Measurements from ENCODE around the gene HS6ST1. TPM values are rescaled to one million over a fixed set of nuclear protein-coding genes. Genes with fewer than 3 reads are reported as not detected.

Gene HS6ST1
- polyA plus RNA-seq, 1 donor, result 67.0 TPM

DNA sequence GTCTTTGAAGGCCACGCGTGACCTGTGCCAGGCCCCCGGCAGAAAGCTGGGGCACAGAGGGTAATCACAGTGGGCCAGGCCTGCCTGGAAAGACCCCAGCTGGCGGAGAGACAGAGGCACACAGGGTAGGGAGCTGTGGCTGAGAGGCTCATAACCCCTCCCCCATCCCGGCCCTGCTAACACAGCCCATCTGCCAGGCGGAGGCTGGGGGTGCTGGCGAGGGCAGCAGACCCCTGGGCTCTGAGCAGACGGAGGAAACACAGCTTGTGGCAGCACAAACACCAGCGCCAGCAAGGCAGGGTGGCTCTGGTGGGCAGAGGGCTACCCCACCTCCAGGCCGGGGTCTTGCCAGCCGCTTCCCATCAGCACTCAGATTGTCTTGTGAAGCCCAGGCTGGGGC lies 19.0 kb downstream of the HS6ST1 start:
- DNase-seq, result no peak

DNA sequence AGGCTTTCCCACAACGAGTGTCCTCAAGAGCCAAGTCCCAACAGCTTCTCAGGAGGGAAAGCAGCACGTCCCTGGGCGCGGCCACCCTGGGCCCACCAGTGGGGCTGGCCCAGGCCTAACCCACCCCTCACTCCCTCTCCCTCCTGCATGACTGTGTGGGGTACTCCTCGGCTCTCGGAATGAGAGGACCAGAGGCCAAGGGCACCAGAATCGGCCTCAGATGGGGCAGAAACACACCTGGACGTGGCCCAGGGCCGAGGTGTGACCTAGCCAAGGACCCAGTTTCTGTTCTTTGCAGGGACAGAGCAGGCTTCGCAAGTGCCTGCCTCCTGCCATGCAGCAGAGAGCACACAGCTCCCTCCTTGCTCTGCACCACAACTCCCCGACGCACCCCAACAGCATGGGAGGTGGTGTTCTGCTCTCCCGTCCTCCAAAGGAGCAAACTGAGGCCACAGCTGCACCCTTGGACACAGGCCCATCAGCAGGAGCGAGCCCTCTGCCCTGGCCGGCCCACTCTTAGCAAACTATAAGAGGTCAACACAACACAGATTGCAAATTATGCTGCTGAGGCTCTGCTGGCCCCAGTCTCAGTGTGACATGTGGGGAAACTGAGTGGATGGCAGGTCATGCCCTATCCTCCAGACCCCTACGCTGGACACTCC lies 19.7 kb downstream of the HS6ST1 start:
- DNase-seq, result no peak

DNA sequence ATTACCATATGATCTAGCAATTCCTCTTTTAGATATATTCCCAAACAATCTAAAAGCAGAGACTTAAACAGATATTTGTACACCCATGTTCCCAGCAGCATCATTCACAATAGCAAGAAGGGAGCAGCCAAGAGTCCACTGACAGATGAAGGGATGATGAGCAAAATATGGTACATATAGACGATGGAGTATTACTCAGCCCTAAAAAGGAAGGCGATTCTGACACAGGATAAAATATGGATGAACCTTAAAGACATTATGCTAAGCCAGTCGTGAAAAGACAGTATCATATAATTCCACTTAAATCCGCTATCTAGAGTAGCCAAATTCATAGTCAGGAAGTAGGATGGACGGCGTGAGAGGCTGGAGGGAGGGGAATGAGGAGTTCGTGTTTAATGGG lies 20.4 kb downstream of the HS6ST1 start:
- no peak for DNase-seq

DNA sequence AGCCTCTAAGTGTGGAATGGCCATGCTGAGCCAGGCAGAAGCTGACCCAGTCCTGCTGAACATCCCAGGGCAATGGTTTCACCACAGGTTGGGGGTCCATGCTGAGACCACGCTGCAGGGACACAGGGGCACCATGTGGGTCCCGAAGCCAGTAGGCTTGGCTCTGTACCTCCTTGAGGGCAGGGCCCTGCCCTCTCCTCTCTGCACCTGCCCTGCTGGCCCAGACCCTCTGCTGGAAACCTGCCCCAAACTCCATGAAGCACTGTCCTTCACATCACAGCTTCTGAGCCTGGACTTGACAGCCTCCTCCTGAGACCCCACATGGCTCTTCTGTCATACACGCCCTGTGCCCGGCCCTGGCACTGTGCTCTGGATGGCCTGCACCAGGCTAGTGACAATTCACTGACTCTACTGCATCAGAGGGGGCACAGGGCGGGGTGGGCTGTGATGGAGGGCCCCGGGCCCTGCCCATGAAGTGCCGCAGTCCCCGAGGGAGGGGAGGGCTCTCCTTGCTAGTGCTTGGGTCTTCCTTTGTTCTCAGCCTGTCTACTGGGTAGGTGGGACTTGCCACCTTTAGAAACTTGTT lies 24.7 kb downstream of the HS6ST1 start:
- no peak for DNase-seq

DNA sequence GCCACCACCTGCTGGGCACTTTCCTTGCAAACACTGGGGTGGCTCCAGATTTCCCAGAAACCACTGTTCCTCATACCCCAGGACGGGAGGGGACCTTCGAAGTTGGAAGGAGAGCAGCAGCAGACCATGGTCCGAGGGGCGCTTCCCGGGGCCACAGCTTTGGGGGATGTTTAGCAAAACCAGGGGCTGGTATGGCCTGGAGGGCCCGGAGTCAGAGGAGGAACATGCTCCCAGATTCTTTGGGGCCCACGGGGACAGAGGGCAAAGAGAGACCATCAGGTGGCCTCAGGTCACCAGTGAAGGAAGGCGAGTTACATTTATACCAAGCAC lies 25.3 kb downstream of the HS6ST1 start:
- no peak for DNase-seq

DNA sequence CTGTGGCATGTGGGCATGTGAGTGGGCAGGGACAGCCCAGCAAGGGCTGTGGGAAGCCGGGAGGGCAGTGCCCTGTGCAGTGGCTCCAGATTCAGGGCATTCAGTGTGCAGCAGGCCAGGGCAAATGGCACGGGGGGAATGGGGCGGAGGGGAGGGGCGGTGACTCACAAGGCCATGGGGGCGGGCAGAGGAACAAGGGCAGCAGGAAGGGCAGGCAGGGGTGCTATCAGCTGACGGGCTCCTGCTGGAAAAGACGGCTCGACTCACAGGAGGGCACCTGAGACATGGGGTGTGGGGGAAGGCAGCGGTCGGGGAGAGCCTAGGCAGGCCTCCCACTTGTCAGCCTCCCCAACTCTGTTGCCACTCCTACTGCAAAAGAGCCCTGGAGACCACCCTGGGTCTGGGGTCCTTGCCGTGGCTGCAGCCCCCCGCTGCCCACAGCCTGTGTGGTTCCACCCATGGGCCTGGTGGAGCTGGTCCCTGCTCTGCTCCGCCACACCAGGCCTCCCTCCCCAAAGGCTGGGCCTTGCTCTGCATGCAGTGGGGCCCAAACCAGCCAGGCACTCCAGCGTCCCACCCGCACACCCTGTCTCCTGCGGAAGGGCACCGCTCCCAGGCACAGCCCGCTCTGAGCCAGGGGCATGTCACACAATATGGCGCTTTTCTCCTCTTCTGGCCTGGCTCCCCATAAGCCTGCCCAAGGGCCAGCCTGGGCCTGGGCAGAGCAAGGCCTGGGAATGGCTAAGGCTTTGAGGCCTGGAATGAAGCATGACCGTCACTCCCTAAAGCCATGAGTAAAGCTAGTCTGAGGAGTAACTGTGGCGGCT lies 25.9 kb downstream of the HS6ST1 start:
- DNase-seq, result no peak

DNA sequence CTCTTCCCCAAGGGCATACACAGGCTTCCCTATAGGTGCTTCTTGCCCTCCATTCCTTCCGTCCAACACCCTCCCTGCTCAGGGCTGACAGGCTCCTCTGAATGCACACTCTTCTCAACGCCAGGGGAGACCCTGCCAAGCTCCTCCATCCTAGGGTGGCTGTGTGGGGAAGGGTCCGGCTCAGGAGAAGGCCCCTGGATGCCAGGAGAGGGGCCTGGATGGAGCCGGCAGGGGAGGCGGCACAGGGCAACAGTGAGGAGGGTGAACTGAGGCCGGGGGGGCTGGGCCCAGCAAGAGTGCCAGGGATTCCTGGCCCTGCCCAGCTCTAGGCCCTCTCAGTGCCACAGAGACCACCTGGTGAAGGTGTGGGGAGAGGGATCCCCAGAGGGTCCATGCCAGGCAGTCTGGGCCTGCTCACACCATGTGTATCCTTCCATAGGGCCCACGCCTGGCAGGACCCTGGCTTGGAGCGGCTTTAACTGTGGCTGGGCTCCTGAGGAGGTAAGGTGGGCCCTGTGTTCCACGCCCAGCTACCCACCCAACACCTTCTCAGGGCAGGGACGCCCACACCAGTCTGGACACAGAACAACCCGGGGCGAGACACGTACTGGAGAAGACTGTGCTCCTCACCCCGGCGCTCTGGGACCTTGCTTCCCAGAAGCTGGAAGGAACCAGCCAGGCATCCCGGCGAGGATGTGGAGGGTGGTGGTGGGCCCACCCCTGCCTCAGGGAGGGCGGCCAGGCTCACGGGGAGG lies 26.6 kb downstream of the HS6ST1 start:
- DNase-seq, result no peak

DNA sequence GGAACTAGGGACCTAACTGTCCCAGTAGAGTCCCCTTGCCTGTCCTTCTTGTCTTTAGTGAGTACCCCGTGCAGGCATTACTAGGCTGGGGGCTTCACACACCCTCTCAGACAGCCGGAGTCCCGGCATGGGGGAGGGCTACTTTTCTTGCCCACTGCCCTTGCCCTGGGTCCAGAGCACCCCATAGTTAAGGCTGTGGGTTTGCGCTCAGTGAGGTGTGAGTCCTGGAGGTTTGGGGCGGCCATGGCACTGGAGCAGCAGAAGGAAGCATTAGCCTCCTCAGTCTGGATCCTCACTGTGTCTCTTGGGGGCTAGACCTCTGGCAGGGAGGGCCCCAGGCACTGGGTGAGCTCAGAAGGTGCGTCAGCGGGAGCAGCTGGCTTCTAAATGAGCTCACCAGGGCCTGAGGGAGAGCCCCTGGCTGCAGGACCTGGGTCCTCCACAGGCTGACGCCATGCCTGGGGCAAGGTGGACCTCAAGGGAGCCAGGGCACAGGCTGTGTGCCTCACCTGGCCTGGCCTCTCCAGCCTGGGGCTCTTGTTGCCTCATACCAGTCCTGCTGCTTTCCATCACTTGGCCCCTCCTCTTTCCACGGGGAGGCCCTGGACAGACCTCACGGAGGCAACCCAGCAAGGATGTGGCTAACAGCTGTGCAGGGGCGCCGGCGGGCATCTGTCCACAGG lies 27.4 kb downstream of the HS6ST1 start:
- no peak for DNase-seq

DNA sequence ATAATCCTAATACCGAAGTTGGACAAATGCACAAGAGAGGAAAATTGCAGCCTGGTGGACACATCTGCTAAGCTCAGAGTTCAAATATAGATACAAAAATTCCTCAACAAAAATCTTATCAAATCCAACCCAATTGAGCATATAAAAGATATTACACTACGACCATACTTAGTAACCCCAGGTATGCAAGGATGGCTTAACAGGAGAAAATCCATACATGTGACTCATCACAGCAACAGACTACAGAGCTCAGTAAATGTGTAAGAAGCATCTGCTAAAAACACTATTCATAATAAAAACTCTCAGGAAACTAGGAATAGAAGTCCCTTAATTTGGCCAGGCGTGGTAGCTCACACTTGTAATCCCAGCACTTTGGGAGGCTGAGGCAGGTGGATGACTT lies 28.3 kb downstream of the HS6ST1 start:
- no peak for DNase-seq

DNA sequence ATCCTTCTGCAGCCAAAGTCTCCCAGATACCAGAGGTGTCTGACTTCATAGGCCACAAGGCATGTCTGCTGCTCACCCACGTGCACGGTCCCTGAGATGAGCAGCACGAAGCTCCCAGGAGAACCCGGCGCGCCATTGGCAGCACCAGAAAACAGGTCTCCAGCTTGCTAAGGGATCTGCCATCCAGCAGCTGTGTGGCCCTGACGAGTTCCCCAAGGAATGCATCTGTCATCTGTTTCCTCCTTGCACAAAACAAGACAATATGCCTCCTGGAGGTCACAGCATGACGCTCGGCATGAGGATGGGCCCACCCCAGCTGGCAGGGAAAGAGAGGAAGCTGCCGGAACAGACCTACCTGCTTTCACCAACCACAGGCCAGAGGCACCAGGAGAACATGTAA lies 29.2 kb downstream of the HS6ST1 start:
- no peak for DNase-seq

DNA sequence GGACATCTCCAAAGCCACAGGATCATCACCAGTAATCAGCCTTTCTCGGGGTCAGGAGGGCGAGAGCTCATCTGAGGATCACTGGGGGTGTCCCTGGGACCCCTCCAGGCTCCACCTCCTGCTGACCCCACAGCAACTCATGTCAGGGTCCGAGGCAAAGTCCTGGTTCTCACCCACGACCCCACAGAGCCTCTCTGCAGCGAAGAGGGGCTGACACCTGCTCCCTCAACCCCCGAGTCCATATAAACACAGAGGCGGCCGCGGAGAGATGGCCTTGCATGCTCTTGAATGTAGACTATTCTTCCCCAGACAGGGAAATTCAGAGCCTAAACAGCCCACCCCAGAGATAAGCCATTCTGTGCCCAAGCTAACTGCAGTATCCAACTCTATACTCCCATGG lies 29.9 kb downstream of the HS6ST1 start:
- no peak for DNase-seq

DNA sequence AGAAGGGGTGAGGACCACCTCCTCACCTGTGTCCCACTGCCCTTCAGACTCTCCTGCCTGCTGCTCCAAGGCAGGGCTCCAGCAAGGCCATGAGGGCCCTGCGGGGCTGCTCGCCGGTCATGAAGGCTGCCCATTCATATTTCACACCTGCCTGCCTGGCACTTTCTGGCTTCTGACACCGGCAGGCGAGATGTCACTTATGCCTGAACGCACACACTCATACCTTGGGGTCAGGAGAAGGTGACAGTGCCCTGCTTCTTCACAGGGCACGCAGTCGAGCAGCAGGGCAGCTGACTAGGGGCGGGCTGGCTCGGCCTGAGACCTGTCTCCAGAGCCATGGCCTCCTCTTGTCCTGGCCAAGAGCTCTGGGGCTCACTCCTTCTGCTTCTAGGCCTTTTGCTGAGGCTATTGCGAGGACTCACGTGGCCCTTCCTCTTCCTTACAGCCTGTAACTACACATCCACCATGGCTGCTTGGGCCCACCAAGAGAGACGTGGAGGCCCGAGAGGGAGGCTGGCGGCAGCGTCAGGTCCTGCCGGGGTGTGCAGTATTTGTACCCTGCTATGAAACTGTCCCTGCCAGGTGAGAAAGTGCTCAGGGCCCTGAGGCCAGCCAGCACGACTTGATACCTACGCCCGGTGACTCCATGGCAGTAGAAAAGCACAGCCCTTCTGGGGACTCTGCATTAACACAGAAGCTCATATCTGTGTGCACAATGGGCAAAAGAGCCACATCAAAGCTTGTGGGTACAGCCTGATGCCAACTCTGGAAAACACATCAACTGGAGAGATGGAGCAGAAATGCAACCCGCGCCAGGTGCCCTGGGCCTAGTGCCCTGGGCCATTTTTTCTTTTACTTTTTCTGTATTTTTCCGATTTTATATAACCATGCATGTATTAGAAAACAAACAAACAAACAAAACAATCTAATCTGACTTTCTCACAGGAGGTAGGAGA lies 30.6 kb downstream of the HS6ST1 start:
- DNase-seq, result no peak

DNA sequence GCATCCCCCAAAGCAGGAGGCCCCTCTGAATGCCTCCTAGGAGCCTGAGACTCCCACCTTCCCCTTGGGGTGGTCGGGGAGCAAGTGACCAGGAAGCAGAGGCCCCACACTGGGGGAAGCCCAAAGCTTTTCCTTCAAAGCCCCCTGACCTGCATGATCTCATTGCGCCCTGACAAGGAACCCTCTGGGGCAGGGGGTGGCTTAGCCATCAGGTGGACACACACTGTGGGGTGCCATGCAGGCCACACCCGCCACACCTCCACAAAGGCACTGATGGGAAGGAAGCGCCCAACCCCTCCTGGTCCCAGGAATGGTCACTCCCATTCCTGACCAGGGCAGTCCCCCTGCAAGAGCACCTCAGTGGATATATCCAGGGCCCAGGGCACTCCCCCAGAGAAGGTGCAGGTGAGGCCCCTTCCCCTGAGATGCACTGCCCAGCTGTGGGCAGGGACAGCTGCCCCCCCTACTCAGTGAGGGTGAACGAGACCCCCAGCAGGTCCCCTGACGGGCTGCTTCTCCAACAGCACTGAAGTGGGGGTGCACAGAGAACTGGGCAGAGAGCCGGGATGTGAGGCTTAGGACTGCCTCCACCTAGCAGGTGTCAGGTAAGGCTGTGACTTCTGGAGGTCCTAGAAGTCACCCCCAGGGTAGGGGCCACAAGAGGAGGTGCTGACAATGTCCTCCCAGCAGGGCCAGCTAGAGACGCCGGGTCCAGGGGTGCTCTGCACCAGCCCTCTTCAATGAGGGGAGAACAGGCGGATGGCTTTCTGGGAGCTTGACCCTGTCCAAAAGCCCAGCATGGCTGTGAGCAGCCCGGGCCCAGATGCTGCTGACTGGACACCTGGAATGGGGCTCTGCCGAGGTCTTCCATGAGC lies 31.5 kb downstream of the HS6ST1 start:
- no peak for DNase-seq

DNA sequence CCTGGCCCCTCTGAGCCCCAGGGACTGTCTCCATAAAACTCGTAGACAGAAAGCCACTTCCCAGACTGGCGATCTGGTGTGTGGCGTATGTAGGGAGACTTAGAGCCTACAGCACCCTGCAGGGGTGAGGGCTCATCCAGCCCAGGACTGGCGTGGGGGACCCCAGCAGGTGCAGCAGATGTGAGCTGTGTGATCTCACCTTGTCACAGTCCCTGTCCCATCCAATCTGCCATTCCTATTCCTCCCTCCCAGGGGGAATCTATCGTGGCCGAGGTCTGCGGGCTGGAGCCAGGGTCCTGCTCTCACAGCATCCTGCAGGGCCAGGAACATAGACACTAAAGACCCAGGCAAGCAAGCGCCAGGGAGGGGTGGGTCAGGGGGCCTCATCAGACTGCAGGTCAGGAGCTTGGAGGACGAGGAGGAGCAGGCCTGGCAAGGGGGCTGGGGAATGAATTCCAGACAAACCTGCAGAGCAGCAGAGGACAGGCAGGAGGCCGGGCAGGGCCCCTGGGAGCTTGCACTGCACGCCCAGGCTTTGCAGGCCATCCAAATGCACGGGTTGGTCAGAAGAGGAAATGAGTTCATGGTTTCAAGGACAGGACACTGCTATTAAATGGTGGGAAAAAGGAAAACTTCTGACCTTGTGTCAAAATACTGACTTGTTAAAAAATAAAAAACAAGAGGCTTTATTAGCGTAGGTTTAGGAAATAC lies 32.5 kb downstream of the HS6ST1 start:
- DNase-seq, result no peak

DNA sequence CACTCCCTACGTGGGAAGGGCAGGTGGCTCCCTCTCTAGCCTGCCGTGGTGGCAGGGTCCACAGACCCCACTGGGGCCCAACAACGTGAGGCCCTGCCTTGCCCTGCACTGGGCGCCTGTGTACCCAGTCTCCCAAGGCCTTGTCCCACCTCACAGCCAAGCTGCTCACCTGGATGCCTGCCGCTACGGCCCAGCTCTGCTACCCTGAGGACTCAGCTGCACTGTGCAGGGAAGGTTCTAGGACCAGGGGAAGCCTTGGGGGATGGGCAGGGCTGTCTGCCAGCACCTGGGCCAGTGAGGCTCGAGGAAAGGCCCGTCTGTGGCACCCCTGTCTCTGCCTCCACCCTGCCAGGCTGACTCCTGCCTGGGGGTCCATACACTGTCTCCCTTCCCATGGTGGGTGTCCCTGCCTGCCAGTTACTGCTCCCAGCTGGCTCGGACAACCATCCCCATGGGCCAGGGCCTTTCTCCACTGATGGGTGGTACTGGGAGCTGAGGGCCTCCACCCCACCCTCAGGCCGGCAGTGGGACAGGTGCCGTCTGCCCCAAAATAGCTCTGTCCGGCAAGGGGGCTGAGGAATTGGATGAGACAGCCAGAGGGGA lies 33.2 kb downstream of the HS6ST1 start:
- no peak for DNase-seq

DNA sequence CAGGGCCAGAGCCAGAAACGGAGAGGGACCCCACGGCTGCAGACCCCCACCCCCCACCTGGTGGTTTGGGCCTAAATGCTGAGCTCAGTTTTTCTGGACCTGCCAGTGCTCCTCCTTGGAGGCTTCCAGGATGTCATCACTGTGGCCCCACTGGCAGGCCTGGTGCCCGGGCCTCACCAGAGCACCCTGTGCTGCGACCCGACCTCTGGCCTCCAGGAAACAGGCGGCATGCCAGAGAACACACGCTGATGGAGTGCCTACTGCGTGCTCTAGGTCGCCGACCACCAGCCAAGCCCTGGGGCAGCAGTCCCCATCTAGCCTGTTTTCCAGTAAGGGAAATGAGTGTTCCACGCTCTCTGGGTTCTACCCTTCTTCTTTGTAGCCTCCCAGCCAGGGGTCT lies 33.8 kb downstream of the HS6ST1 start:
- DNase-seq, result no peak

DNA sequence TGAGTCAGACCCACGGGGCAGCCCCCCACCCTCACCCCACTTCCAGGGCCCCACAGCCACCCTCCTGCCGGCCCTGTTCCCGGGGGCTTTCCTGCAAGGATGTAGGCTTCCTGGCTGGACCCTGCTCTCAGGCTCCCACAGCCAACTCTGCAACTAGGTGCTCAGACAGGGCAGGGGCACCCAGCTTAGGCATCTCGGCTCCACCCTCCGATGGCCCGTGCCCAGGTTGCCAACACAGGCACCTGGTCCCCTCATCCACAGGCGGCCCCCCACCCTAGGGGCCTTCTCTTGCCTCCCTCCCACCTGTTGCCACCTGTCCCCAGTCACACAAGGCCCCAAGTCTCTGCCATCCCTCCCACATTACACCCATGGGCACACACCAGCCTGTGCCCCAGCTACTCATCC lies 34.6 kb downstream of the HS6ST1 start:
- no peak for DNase-seq

DNA sequence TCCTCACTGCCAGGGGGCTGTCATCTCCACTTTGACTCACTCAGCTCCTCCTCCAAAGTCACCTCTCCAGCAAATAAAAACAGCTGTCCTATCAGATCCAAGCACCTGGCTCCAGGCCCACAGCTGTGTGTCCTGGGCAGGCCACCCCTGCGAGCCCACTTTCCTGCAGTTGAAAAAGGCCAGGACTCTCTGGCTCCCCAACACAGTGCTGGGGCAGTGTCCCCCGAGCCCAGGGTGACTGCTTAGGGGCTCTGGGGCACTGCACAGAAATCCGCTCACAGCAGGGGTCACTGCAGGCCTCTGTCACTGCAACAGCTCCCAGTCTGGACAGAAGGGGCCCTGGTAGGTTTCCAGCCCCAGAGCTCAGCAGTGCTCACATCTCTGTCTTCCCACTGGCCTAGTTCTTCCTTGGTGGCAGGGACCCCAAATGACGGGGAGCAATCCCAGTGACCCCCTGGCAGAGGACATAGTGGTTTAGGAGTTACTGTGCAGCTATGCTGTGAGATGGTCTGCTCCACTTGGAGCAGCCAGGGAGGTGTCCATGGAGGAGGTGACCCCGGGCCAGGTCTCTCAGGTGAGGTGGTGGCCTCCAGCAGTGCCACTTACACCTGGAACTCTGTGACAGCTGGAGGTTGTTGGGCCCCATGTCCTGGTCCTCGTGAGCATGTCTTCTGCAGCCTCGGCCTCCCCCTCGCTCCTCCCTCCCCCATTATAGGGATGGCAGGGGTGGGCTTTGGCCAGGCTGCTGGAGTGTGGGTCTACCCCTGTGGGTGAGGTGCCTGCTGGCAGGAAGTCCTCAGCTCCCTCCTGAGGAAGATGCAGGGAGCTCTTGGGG lies 35.5 kb downstream of the HS6ST1 start:
- no peak for DNase-seq
